Measurements from ENCODE around the gene MLST8.

Gene MLST8

GRCh38 chr16:2208772-2209171 is 3.5 kb downstream of the MLST8 start:
- POLR2A ChIA-PET (ENCODE audit: low non-redundant PET): no interaction called here
- CTCF ChIA-PET: interaction anchor here (0.7 kb wide), 1 partner anchor 68 kb away, joined by 3 read pairs; no protein-coding TSS in a partner anchor
- TF ChIP-seq CTCF (conservative IDR thresholded peaks at IDR 0.05; ENCODE audit: low read depth): no peak
- peak overlapping the region; percentile 93 for H3K27ac ChIP-seq
- DNase-seq (ENCODE audit: low spot score): no peak

GRCh38 chr16:2209258-2210008 is 4.2 kb downstream of the MLST8 start:
- ChIA-PET POLR2A (ENCODE audit: low non-redundant PET) (no interaction called here), CTCF (interaction anchor here (0.6 to 0.7 kb wide), 2 partner anchors 59 to 69 kb away, joined by 3 to 4 read pairs; no protein-coding TSS in a partner anchor)
- no peak for DNase-seq (ENCODE audit: low spot score)
- H3K27ac ChIP-seq: peak overlapping the region; percentile 93
- TF ChIP-seq CTCF (conservative IDR thresholded peaks at IDR 0.05; ENCODE audit: low read depth): no peak

- CTCF ChIA-PET: interaction anchor here (0.6 kb wide), 1 partner anchor 59 kb away, joined by 4 read pairs; no protein-coding TSS in a partner anchor
- no peak for DNase-seq (ENCODE audit: low spot score)
- H3K27ac ChIP-seq: peak overlapping the region; percentile 93
- POLR2A ChIA-PET (ENCODE audit: low non-redundant PET): no interaction called here
- no peak for TF ChIP-seq CTCF (conservative IDR thresholded peaks at IDR 0.05; ENCODE audit: low read depth)
These were observed 4.7 kb downstream of the MLST8 start for GRCh38 chr16:2210009-2210332.

GRCh38 chr16:2210386-2211365 is 5.4 kb downstream of the MLST8 start, which contains the start of gene BRICD5:
Gene BRICD5, minus strand, starts transcription at chr16:2210863. Its CDS starts 30 bp downstream, at chr16:2210833.
- H3K27ac ChIP-seq: peak within 1 kb of the TSS; percentile 93
- TF ChIP-seq CTCF (conservative IDR thresholded peaks at IDR 0.05; ENCODE audit: low read depth): no peak
- ChIA-PET POLR2A (ENCODE audit: low non-redundant PET) (interaction anchor here (0.7 kb wide), 1 partner anchor 40 kb away, joined by 4 read pairs; no protein-coding TSS in a partner anchor), CTCF (interaction anchor here (0.9 kb wide), 1 partner anchor 41 kb away, joined by 3 read pairs; no protein-coding TSS in a partner anchor)
- no peak for DNase-seq (ENCODE audit: low spot score)

- TF ChIP-seq CTCF (conservative IDR thresholded peaks at IDR 0.05; ENCODE audit: low read depth): no peak
- no peak for DNase-seq (ENCODE audit: low spot score)
- peak overlapping the region; percentile 93 for H3K27ac ChIP-seq
- ChIA-PET POLR2A (ENCODE audit: low non-redundant PET) (interaction anchor here (0.7 kb wide), 1 partner anchor 38 kb away, joined by 4 read pairs; no protein-coding TSS in a partner anchor), CTCF (interaction anchor here (0.6 kb wide), 1 partner anchor 228 kb away, joined by 3 read pairs; the partner anchor contains the start of gene GFER)
These were observed 6.7 kb downstream of the MLST8 start for GRCh38 chr16:2211923-2212347.

All from RWPE1 (cell line).